Tibial nerve (tissue), 4 donors: ENCODE results near the gene NTM.

Experiments used
- EP300 ChIP-seq, 2 donors: sonication (generic); formaldehyde crosslinking; IDR thresholded peaks; one replicate each; pipeline ENCODE4 v1.6.1; 2017; ENCODE audit warnings: antibody characterized with exemption in 2 of 2, mild to moderate bottlenecking in 1 of 2
- POLR2A ChIP-seq, 2 donors: fragments of 450-650 bp; IDR thresholded peaks; one replicate each; pipeline ENCODE4 v1.6.1; 2017; ENCODE audit warnings: antibody characterized with exemption in 2 of 2, mild to moderate bottlenecking in 2 of 2, moderate library complexity in 2 of 2
- TF ChIP-seq, protein P1 (sequence below), 5 experiments: fragments of 200-600 bp in 3 of 5; fragments of 450-650 bp in 2 of 5; sonication (generic) in 3 of 5; IDR thresholded peaks; one replicate each; pipeline ENCODE4 v1.5.1; 2016 to 2019; ENCODE audit warnings: antibody characterized with exemption in 5 of 5, mild to moderate bottlenecking in 3 of 5, moderate library complexity in 2 of 5

DNA sequence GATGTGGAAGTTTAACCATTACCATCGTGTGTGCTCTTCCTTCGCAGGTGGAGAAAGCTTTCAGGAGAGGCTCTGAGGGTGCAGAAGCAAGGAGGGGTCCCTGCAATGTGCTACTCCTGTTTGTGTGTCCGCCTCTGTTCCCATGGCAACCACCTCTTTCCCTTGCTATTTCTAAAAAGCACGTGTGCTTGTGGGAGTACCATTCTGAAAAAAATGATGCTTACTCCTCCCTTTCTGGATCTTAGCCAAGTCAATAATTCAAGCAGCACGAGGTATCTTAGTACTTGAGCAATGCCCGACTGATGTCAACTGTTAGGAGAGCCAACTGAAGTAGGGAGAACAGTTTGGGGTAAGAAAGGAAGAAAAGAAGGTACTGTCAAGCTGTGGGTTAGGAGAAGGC, 628.7 kb downstream of the NTM start:
- TF ChIP-seq, protein P1, sequence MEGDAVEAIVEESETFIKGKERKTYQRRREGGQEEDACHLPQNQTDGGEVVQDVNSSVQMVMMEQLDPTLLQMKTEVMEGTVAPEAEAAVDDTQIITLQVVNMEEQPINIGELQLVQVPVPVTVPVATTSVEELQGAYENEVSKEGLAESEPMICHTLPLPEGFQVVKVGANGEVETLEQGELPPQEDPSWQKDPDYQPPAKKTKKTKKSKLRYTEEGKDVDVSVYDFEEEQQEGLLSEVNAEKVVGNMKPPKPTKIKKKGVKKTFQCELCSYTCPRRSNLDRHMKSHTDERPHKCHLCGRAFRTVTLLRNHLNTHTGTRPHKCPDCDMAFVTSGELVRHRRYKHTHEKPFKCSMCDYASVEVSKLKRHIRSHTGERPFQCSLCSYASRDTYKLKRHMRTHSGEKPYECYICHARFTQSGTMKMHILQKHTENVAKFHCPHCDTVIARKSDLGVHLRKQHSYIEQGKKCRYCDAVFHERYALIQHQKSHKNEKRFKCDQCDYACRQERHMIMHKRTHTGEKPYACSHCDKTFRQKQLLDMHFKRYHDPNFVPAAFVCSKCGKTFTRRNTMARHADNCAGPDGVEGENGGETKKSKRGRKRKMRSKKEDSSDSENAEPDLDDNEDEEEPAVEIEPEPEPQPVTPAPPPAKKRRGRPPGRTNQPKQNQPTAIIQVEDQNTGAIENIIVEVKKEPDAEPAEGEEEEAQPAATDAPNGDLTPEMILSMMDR (IDR thresholded peaks at IDR 0.05), result no peak
- TF ChIP-seq EP300 (IDR thresholded peaks at IDR 0.05), result no peak
- no peak for TF ChIP-seq POLR2A (IDR thresholded peaks at IDR 0.05)
